NCI-H1436 treated with DMSO at 0.1 percent for 48 hours (cell line): ENCODE data around the gene GSE1.
A peak's percentile ranks its signal among the peaks of the same experiment; 100 is the strongest.

Experiments
- DNase-seq: peaks from one replicate; lab custom pipeline; 2025; lab: John Stamatoyannopoulos, UW

The GSE1 gene

DNA sequence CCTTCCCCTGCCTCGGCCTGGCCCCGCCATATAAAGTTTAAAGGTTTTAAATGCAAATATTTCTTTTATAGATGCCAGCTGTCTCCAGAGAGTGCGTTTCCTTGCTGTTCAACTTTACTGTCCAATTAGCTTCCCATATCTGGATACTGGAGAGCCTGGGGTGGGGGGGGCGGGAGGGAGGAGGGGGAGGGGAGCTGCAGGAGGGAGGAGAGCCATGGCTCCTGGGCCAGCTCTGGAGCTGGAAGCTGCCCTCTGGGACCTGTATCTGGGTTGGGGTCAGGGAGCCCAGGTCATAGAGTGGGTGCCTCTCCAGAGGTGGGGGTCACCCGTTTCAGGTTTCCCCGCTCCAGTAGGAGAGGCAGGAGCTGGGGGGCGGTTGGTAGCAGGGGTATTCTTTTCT lies 6.2 kb upstream of the GSE1 start:
- DNase-seq = no peak

DNA sequence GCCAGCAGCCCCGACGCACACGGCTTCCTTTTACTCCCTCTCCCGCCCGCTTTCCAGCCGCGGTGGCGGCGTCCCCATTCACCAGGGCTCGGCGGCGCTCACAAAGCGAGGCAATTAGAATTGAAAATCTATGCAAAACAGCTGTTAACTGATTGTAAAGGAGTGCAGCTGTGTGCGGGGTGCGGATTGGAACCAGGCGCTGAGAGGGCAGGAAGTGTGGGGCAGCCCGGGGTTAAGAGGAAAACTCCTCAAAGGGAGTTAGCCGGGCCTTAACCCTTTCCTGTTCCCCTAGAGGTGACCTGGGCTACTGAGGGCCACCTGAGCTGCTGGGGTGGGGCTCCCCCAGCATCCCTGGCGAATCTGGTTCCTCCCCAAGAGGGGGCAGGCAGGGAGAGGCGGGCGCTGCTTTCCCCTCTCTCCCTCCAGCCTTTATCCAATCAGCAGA lies 5.8 kb upstream of the GSE1 start:
- no peak for DNase-seq

GRCh38 chr16:85607796-85608514 lies 5.2 kb upstream of the GSE1 start:
- DNase-seq = no peak

GRCh38 chr16:85608515-85608885 lies 4.6 kb upstream of the GSE1 start:
- DNase-seq = no peak

GRCh38 chr16:85608887-85609286 lies 4.2 kb upstream of the GSE1 start:
- no peak for DNase-seq

DNA sequence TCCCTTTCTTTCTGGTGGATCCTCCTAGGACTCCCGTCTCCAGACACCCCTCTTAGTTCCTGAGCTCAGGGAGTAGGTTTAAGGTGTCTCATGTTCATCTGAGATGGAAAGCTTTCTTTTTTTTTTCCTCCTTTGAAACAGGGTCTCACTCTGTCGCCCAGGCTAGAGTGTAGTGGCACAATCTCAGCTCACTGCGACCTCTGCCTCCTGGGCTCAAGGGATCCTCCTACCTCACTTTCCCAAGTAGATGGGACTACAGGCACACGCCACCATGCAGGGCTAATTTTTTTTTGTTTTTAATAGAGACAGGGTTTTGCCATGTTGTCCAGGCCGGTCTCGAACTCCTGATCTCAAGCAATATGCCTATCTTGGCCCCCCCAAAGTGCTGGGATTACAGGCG lies 3.6 kb upstream of the GSE1 start:
- DNase-seq = no peak

DNA sequence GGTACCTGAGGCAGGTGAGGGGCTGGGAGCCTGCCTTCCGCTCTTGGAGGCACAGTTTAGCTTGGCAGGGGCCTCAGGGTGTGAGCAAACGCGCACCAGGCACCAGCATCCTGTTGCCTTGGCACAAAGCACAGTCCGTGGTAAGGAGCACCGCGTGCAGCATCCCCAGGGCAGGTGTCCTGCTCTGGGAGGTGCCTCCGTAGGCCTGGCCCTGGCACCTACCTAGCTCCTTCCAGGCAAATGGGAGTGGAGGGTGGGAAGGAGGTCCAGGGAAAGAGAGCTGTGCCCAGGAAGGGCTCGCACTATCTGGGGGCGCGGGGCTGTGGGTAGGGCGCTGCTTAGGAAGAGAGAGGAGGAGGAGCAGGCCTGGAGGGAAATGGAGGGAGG lies 3.1 kb upstream of the GSE1 start:
- DNase-seq = no peak

DNA sequence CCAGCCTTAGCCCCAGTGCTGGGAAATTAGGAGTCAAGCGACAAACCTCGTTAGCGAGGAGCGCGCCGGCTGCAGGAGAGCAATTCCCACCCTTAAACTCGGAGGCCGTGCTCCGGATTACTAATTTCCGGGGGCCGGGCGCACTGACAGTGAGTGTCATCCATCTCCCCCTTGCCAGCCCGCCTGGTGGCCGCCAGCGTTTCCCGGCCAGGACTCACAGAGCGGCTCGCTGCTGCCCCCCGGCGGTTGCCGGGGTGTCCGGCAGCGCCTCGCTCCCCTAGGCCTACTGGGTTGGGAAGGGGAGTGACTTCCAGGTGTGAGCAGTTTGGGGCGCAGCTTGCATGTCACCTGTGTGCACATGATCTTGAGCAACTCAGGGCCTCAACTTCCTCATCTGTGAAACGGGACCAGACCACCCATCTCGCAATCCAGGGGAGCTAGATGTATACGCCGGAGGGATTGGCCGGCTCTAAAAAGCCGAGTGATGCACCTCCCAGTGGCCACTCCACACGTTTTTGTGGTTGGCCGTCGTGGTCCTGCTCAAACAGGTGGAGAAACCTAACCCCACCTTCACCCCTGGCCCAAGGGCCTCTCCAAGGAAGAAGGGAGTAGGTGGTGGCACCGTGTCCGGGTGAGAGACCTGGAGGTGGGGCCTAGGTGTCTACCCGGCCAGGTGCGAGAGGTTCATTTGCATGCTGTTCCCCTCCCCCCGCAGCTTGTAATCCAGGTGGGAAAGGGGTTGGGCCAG lies 2.5 kb upstream of the GSE1 start:
- DNase-seq = peak; percentile 52

DNA sequence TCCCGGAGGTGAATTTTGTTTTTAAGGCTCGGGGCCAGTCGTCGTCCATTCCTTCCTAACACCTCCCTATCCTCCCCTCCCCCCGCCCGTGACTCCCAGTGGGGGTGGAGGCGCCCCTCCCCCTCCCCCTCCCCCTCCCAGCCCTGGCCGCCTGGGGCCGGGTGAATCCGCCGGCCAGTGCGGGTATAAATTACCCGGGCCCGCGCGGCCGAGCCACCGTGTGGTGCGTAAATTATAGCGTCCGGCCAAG lies 2.0 kb upstream of the GSE1 start:
- no peak for DNase-seq

- DNase-seq = peak; percentile 37
Observed at GRCh38 chr16:85611444-85612190, 1.5 kb upstream of the GSE1 start.

DNA sequence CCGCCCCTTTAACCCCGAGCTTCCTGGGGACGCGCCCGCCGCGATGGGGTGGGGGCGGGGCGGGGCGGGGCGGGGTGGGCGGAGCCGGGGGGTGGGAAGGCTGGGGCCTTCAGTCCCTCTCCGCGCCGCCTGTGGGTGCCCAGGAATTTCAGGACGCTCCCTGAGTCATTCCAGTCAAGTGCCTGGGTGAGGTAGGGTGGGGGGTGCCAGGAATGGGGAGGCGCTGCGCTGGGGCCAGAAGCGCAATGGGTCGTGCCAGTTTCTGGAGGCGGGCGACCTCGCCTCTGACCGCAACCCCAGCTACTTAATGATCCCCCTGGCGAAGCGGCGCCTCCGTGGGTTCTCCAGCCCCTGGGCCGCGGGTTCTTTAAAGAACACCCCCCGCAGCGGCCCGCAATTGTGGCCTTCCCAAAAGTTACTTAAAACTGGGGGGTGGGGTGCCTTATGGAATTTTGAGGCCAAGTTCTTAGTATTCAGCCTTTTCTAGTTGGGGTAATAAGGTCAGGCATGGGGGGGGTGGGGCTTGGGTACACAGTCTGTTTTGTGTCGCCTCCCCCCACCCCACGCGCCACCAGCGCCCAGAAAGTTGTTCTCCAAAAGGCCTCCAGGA lies 826 bp upstream of the GSE1 start:
- DNase-seq = no peak

DNA sequence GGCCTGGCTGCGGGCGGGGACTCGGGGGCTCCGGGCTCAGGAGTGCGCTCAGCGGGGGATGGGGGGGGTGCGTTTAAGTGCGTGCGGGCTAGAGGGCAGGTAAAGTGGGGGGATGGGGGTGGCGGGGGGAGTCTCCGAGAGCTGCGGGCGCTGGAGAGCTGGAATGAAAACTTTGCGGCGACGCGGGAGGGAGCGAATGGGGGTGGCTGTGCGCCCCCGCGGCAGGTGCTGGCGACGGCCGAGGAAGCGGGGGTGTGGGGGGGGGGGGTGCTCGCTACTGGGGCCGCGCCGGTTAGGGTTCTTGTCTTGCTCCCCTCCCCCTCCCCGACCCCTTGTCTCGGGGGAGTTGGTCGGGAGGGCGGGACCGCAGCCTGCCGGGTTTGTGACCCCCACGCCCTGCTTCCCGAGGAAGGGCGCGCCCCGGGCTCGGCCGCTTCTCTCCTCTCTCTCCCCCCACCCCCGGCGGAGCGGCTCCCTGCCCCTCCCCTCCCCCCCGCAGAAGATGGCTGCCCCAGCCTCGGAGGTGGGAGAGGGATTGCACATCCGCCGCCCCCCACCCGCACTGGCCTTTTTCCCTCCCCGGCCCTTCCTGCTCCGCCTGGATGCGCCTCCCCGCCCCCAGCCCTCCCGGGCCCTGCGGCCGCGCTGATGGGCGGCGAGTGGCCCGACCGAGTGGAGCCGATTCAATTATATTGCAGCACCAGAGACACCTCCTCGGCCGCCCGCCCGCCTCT lies 649 bp downstream of the GSE1 start:
- DNase-seq = peak; percentile 41

DNA sequence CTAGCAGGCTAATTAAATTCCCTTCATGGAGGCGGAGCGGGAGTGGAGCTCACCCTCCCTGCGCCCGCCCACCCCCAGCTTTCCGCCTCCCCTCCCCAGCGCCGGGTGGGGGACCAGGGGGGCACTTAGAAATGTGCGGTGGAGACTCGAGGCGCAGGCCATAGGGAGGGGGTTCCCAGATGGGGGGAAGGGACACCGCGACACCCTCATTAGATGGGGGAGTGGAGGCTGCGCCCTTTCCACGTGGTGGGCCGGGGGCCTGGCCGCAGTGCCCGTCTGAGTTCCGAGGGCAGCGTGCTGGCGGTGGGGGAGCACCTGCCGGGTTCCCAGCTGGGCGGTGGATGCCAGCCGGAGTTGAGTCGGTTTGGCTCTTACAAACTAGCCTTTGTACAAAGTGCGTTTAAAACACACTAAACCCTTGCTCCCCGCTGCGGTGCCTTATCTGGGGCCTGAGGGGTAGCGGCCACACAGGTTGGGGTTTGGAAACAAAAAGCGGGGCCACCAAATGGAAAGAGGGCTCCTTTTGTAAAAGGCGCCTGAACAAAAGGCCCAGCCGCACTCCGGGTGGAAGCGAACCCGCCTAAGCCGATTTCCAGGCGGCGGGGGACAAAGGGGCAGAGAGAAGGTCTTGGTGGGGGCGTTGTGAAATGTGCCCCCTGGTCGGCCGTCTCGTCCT lies 1.4 kb downstream of the GSE1 start:
- no peak for DNase-seq

GRCh38 chr16:85615014-85615851 lies 2.1 kb downstream of the GSE1 start:
- DNase-seq = no peak

GRCh38 chr16:85615852-85616606 lies 2.9 kb downstream of the GSE1 start:
- DNase-seq = no peak

GRCh38 chr16:85616607-85617321 lies 3.6 kb downstream of the GSE1 start:
- DNase-seq = no peak

- DNase-seq = no peak
Observed at GRCh38 chr16:85617948-85618347, 4.8 kb downstream of the GSE1 start.

DNA sequence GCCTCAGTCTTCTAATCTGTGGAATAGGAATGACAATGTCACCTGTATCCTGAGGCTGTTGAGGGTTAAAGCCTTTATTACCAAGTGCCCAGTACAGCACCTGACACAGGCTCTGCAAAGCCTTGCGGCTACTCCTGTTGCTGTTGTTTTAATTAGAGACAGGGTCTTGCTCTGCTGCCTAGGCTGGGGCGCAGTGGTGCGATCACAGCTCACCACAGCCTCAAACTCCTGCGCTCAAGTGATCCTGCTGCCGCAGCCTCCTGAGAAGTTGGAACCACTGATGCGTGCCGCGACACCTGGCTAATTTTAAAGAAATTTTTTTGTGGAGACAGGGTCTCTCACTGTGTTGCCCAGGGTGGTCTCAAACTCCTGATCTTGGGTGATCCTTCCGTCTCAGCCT lies 5.4 kb downstream of the GSE1 start:
- no peak for DNase-seq
